Forelimb muscle (tissue), 1 donor: ENCODE data around the gene ABCC1. TPM values are rescaled to one million over a fixed set of nuclear protein-coding genes. Genes with fewer than 3 reads are reported as not detected.
"Not testable (repeated sequence)": the region's sequence is repeated elsewhere in the genome, so short reads cannot be mapped to it uniquely, and the experiment has no call there.

Experiments used
- DNase-seq: peaks from one replicate; pipeline ENCODE4 v3.0.0-alpha.2; 2013; ENCODE audit warnings: low read depth
- polyA plus RNA-seq: library from polyadenylated mRNA; unstranded; fragments of 120-200 nt; gene quantifications from one replicate; pipeline ENCODE4 v1.2.1, GENCODE V29; 2013; ENCODE audit not compliant: insufficient read length

Gene ABCC1
- polyA plus RNA-seq, 1 donor = 4.1 TPM

GRCh38 chr16:15946257-15947044, 3.0 kb upstream of the ABCC1 start:
- no peak for DNase-seq

- no peak for DNase-seq
Measured at GRCh38 chr16:15947983-15948509, 1.4 kb upstream of the ABCC1 start.

- DNase-seq = no peak
Measured at GRCh38 chr16:15948532-15949209, 745 bp upstream of the ABCC1 start.

- no peak for DNase-seq
Measured at GRCh38 chr16:15950161-15950854, 892 bp downstream of the ABCC1 start.

DNA sequence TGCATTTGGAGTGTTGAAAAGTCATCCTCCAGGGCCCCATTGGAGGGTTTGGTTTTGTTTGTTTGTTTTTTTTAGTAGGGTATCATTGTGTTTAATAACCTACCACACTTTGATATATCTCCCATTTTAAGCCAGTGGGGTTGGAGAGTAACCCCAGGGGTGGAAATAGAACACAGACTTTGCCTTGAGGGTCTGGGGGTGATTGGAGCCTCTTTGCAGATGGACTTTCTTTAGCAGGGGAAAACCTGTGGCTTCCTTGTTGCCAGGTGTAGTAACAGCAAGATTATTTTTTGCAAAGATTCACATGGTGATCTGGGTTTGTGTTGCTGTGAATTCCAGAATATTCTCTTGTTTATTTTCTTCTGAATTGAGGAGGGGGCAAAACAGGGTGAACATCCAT, 1.5 kb downstream of the ABCC1 start:
- no peak for DNase-seq

- DNase-seq = no peak
Measured at GRCh38 chr16:15951852-15952251, 2.4 kb downstream of the ABCC1 start.

- DNase-seq = no peak
Measured at GRCh38 chr16:15952265-15952711, 2.9 kb downstream of the ABCC1 start.

- DNase-seq = no peak
Measured at GRCh38 chr16:15953477-15953876, 4.1 kb downstream of the ABCC1 start.

GRCh38 chr16:15953929-15954813, 4.8 kb downstream of the ABCC1 start:
- DNase-seq = no peak

GRCh38 chr16:15954814-15955151, 5.4 kb downstream of the ABCC1 start:
- DNase-seq = no peak

DNA sequence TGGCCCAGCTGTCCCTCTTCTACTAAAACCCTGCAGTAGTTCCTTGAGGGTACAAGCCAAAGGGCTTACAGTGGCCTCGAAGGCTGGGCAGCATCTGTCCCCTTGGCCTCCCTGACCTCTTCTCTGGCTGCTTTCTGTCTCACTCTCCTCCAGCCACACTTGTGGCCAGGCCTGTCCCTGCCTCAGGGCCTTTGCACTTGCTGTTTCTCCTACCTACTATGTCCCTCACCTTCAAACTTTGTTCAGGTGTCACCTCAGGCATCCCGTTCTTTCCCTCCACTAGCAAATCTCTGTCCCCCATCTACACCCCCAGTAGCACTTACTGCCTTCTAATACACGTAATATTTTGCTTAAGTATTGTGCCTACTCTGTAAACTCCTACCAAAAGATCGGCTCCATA, 6.0 kb downstream of the ABCC1 start:
- DNase-seq = no peak

- DNase-seq = not testable (repeated sequence)
Measured at GRCh38 chr16:15956106-15956505, 6.7 kb downstream of the ABCC1 start.

- no peak for DNase-seq
Measured at GRCh38 chr16:15958703-15959348, 9.4 kb downstream of the ABCC1 start.

GRCh38 chr16:15960124-15960971, 10.9 kb downstream of the ABCC1 start:
- no peak for DNase-seq

GRCh38 chr16:15961060-15961511, 11.7 kb downstream of the ABCC1 start:
- DNase-seq = no peak

GRCh38 chr16:15961571-15962090, 12.2 kb downstream of the ABCC1 start:
- DNase-seq = no peak

DNA sequence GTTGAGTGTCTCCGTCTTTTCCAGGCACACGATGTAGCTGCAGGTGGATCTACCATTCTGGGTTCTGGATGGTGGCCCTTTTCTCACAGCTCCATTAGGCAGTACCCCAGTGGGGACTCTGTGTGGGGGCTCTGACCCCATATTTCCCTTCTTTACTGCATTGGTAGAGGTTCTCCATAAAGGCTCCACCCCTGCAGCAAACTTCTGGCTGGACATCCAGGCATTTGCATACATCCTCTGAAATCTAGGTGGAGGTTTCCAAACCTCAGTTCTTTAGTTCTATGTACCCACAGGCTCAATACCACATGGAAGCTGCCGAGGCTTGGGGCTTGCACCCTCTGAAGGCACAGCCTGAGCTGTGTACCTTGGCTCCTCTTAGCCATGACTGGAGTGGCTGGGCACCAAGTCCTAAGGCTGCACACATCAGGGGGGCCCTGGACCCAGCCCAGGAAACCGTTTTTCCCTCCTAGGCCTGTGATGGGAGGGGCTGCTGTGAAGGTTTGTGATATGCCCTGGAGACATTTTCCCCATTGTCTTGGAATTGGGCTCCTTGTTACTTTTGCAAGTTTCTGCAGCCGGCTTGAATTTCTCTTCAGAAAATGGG, 14.0 kb downstream of the ABCC1 start:
- no peak for DNase-seq

- no peak for DNase-seq
Measured at GRCh38 chr16:15966420-15966819, 17.0 kb downstream of the ABCC1 start.
